Measurements from ENCODE around the gene SH3BGR.

GRCh38 chr21:39466584-39466983 is 14.8 kb downstream of the SH3BGR start:
- TF ChIP-seq CTCF (IDR thresholded peaks at IDR 0.05) (no peak), POLR2A (IDR thresholded peaks at IDR 0.05) (no peak)

All from breast epithelium (tissue), 3 donors.